ENCODE results near the gene ARID1B. TPM values are rescaled to one million over a fixed set of nuclear protein-coding genes. Genes with fewer than 3 reads are reported as not detected.

Gene ARID1B
- total RNA-seq, 1 experiment from 2014 or later, result 91.7 TPM

GRCh38 chr6:157014871-157015270 lies 237.7 kb downstream of the ARID1B start:
- ChIA-PET CTCF (no interaction called here), POLR2A (interaction anchor here (0.5 kb wide), 1 partner anchor 70 kb away, joined by 3 read pairs; no protein-coding TSS in a partner anchor)
- Histone ChIP-seq H3K36me3 (ENCODE audit: control insufficient read depth, insufficient read depth, low read length) (no peaks in the 10 kb centered on the region), H3K27ac (ENCODE audit: low read length) (no peak overlapping the region), H3K27me3 (ENCODE audit: control insufficient read depth, insufficient read depth, low read length) (no peaks in the 10 kb centered on the region), H3K9me3 (ENCODE audit: control insufficient read depth, insufficient read depth, low read depth, low read length) (no peaks in the 10 kb centered on the region), H3K4me3 (ENCODE audit: low read depth in 2 of 2, low read length in 2 of 2) (no peak overlapping the region), H3K4me1 (ENCODE audit: control insufficient read depth, insufficient read depth, low read length) (peaks cover 27% of the 10 kb centered on the region)
- intact Hi-C loops (cut with micrococcal nuclease; ENCODE audit: unreplicated experiment), result loop anchor here (5.0 kb wide), 1 partner anchor 43 kb away; no protein-coding TSS in a partner anchor
- in situ Hi-C loops (cut with HindIII; ENCODE audit: low pct_unique_long_range_greater_than_20kb, low sequenced_read_pairs), result no loop called here
- TF ChIP-seq CTCF (IDR thresholded peaks at IDR 0.05) (no peak), TCF7L2 (IDR thresholded peaks at IDR 0.05; ENCODE audit: low read depth, low read length) (no peak), POLR2AphosphoS5 (IDR thresholded peaks at IDR 0.05; ENCODE audit: low read depth, low read length) (no peak), SIN3A (IDR thresholded peaks at IDR 0.05; ENCODE audit: borderline replicate concordance, insufficient read depth, low read depth, low read length) (no peak), REST (IDR thresholded peaks at IDR 0.05; ENCODE audit: insufficient read depth in 1 of 2, low read depth in 2 of 2, low read length in 1 of 2) (no peak)
- DNase-seq (ENCODE audit: low read depth, low spot score) (no peak), ATAC-seq (no peak)
- no TSS peak for BruUV-seq (replicated peaks)

GRCh38 chr6:157017022-157017421 lies 239.8 kb downstream of the ARID1B start:
- in situ Hi-C loops (cut with HindIII; ENCODE audit: low pct_unique_long_range_greater_than_20kb, low sequenced_read_pairs), result no loop called here
- no peak for TF ChIP-seq POLR2AphosphoS5 (IDR thresholded peaks at IDR 0.05; ENCODE audit: low read depth, low read length)
- no peak for TF ChIP-seq SIN3A (IDR thresholded peaks at IDR 0.05; ENCODE audit: borderline replicate concordance, insufficient read depth, low read depth, low read length)
- TF ChIP-seq CTCF (IDR thresholded peaks at IDR 0.05), result no peak
- TF ChIP-seq TCF7L2 (IDR thresholded peaks at IDR 0.05; ENCODE audit: low read depth, low read length), result no peak
- no peak for TF ChIP-seq REST (IDR thresholded peaks at IDR 0.05; ENCODE audit: insufficient read depth in 1 of 2, low read depth in 2 of 2, low read length in 1 of 2)
- Histone ChIP-seq H3K36me3 (ENCODE audit: control insufficient read depth, insufficient read depth, low read length) (no peaks in the 10 kb centered on the region; the same call in 1 of the 2 replicates), H3K9me3 (ENCODE audit: control insufficient read depth, insufficient read depth, low read depth, low read length) (no peaks in the 10 kb centered on the region), H3K4me1 (ENCODE audit: control insufficient read depth, insufficient read depth, low read length) (peaks cover 33% of the 10 kb centered on the region), H3K27me3 (ENCODE audit: control insufficient read depth, insufficient read depth, low read length) (no peaks in the 10 kb centered on the region), H3K27ac (ENCODE audit: low read length) (no peak overlapping the region), H3K4me3 (ENCODE audit: low read depth in 2 of 2, low read length in 2 of 2) (no peak overlapping the region)
- ChIA-PET CTCF (no interaction called here), POLR2A (interaction anchor here (0.7 kb wide), 1 partner anchor 845 kb away, joined by 8 read pairs; no protein-coding TSS in a partner anchor)
- DNase-seq (ENCODE audit: low read depth, low spot score) (no peak), ATAC-seq (no peak)
- intact Hi-C loops (cut with micrococcal nuclease; ENCODE audit: unreplicated experiment), result loop anchor here (5.0 kb wide), 1 partner anchor 45 kb away; no protein-coding TSS in a partner anchor
- no TSS peak for BruUV-seq (replicated peaks)
